Astrocyte (in vitro differentiated cells and primary cell): ENCODE measurements around the gene PROSER2.

ENCODE experiments used
- CTCF ChIP-seq: IDR thresholded peaks from 2 replicates; pipeline ENCODE4 v1.5.1; 2011; ENCODE audit warnings: low read depth, mild to moderate bottlenecking, inconsistent platforms, low read length, moderate library complexity; ENCODE audit not compliant: insufficient read depth
- EZH2 ChIP-seq: IDR thresholded peaks from 2 replicates; pipeline ENCODE4 v1.6.1; 2012; ENCODE audit warnings: mild to moderate bottlenecking, low read length, inconsistent platforms; ENCODE audit not compliant: insufficient read depth

- TF ChIP-seq CTCF = no peak
- TF ChIP-seq EZH2 = no peak
Measured at GRCh38 chr10:11884706-11885423, 61.7 kb downstream of the PROSER2 start.
